Fibroblast of skin of left biceps (primary cell): ENCODE data around the gene ZNF692.

Experiments used
- DNase-seq, 2 experiments: peaks; one replicate each; pipeline ENCODE4 v3.0.0-alpha.2; 2013; ENCODE audit warnings: low read depth in 2 of 2

Gene ZNF692

GRCh38 chr1:248881261-248881660 is 22.4 kb upstream of the ZNF692 start:
- no peak for DNase-seq

DNA sequence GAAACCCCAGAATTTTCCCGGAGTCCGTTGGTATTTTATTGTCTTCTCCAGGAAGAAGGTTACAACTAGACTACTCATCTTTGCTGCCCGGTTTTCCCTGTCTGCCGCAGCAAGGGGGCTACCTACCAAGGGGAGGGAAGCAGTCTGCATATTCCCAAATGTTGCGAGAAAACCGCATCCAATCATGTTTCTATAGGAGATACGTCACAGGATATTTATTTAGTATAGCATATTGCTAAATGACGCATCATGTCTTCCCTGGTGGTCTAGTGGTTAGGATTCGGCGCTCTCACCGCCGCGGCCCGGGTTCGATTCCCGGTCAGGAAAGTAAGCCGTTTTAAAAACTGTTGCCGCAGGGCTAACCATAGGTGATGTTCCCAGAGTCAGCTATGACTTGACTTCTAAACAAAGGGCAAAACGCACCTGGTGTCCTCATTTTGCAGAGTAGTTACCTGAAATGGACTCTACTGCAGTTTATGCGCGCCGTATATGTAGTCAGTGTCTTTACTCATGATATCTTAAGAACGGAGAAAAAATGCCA is 15.2 kb upstream of the ZNF692 start:
- DNase-seq, result no peak

DNA sequence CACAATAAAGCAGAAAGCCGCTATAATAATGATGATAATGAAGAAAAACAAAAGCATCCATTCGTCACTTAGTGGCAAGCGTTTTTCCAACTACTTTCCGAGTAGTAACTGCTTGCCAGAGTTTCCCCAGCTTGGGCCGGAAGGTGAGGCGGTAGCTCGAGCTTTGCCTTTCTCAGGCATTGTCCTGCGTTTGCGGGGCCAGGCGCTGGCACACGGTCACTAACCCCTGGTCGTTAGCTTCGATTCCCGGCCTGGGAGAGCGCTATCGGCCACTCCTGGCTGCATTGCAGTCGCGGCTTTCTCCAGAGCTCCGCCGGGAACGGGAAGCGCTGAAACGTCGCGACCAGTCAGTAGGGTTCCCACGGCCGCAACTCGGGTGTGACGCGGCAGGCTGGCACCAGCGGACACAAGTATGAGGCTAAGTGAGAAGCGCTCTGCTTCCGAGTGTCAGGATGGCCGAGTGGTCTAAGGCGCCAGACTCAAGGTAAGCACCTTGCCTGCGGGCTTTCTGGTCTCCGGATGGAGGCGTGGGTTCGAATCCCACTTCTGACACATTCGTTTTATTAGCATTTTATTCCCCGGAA is 14.6 kb upstream of the ZNF692 start:
- DNase-seq, result peak; percentile 90 to 91

GRCh38 chr1:248872752-248873408 is 14.0 kb upstream of the ZNF692 start:
- DNase-seq, result no peak

GRCh38 chr1:248871837-248872401 is 13.0 kb upstream of the ZNF692 start:
- DNase-seq, result no peak

DNA sequence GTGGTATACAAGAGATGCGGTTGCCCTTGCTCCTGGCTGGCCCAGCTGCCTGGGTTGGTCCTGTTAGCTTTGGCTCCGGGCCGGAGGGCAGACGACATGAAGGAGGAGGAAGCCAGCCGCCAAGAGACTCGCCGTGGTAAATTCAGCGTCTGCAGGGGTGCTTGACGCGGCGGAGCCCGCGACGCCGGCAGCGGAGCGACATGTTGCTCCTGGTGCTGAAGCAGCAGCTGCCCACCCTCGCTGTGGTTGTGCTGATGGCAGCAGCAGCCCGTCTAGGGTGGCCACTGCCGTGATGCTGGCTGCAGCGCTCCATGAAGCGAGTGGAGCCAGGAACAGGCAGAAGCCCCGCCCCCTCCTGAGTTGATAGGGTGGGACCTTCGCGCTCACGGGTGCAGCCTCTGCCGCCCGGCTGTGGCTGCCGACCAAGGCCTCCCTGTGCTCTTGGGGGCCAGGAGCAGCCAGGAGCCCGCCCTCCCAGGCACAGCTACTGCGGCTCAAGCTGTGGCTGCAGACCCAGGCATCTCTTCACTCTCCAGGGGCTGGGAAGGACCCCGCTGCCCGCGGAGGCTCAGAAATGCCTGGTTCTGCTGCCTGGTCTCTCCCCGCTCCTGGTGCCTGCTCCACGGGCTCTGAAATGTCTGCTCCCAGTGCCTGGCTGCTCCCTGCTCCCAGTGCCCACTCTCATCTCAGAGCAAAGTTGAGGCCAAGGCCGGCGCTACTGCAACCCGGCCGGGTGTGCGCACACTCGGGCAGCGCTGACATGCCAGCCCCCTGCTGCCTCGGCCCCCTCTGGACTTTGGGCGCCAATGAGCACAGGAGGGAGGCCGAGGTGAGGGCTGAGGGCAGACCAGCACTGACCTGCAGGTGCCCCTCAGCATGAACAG is 4.4 kb upstream of the ZNF692 start:
- no peak for DNase-seq

- no peak for DNase-seq
These were observed 3.8 kb upstream of the ZNF692 start for GRCh38 chr1:248862695-248862997.

GRCh38 chr1:248861616-248862015 is 2.7 kb upstream of the ZNF692 start:
- no peak for DNase-seq

DNA sequence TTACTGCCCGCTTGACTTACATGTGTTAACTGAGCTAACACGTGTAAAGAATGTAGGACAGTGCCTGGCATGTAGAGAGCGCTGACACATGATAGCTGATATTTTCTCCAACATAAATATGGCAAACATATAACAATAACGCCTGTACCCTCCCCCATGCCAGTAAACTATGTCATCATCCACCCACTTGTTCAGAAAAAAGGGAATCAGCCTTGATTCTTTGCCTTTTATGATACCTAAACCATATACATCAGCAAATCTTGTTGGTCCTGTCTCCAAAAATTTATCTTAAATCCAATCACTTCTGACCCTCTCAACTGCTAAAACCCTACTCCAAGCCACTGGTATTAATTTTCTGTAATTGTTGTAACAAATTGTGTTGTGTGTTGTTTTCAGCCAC is 1.1 kb upstream of the ZNF692 start:
- DNase-seq, result no peak

- DNase-seq, result no peak
These were observed 592 bp downstream of the ZNF692 start for GRCh38 chr1:248858096-248858890.

DNA sequence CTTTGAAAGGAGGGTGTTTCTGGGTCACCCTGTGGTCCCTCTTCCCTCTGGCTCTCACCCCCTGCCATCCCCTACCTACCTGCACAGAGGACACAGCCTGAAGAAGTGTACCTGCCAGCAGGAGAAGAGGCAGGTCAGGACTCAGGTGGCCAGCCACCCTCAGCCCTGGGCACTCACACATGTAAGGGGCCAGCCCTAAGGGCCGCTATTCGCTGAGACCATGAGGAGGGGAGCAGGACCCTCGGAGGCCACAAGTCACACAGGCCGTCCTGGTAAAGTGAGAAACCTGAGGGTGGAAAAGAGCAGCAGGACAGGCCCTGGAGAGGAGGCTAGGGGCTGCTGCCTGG is 1.2 kb downstream of the ZNF692 start:
- no peak for DNase-seq

DNA sequence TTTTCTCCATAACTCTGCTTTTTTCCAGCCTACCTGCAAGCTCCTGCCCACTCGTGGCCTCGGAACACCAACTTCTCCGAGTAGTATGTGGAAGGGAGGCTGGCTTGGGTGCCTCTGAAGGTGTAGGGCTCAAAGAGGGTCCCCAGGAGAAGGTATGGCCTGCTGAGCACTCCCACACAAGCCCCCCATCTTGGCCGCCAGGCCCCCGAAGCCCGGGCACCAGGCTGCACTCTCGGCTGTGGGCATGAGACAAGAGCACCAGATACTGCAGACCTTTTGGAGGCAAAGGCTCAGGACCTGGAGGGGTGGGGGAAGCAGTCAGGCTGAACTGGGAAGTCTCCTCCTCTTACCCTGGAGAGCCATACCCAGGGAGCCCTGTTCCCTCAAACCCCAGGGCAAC is 1.7 kb downstream of the ZNF692 start:
- no peak for DNase-seq

GRCh38 chr1:248856176-248856575 is 2.7 kb downstream of the ZNF692 start:
- DNase-seq, result no peak

DNA sequence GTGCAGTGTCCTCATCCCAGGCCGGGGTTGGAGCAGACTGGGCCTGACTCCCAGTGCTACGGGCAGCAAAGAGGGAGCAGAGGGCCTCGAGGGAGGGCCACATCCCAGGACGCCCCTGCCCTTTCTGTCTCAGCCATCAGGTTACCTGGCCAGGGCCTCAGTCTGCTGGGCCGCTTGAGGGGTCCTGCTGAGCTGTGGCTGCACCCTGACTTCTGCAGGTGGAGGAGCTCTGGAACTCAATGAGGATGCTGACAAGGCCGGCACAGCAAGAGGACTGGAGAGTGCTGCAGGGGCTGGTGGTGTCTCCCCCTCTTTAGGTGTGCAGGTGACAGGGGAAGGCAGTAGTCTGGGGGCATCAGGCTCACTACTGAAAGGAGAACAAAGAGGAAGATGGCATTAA is 3.3 kb downstream of the ZNF692 start:
- no peak for DNase-seq

DNA sequence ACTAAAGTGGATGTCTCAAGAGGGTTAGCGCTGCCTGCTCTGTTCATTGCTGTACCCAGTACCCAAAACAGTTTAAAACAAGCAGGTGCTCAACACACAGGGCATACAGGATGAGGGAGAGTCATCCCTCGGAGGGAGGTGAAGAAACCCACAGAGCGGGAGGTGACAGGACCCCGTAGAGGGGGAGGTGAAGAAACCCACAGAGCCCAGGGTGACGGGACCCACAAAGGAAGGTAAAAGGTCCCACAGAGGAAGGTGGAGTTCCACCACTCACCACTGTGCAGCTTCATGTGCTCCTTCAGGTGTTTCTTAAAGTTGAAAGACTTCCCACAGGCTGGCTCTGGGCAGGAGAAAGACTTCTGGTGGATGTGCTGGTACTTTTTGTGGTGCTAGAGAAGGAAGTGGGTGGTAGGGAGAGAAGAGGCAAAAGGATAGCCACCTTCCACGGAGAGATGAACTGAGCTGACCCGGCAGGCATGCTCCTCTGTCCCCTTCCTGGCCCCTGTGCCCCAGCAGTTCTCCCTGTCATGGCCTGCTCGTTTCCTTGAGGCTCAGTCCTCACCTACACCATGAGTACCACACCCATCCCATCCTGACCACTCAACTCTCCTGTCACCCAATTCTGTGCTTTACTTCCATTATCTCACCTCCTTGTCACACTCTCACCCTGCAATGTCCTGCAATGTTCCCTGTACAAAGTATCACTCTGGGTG is 5.1 kb downstream of the ZNF692 start:
- no peak for DNase-seq

DNA sequence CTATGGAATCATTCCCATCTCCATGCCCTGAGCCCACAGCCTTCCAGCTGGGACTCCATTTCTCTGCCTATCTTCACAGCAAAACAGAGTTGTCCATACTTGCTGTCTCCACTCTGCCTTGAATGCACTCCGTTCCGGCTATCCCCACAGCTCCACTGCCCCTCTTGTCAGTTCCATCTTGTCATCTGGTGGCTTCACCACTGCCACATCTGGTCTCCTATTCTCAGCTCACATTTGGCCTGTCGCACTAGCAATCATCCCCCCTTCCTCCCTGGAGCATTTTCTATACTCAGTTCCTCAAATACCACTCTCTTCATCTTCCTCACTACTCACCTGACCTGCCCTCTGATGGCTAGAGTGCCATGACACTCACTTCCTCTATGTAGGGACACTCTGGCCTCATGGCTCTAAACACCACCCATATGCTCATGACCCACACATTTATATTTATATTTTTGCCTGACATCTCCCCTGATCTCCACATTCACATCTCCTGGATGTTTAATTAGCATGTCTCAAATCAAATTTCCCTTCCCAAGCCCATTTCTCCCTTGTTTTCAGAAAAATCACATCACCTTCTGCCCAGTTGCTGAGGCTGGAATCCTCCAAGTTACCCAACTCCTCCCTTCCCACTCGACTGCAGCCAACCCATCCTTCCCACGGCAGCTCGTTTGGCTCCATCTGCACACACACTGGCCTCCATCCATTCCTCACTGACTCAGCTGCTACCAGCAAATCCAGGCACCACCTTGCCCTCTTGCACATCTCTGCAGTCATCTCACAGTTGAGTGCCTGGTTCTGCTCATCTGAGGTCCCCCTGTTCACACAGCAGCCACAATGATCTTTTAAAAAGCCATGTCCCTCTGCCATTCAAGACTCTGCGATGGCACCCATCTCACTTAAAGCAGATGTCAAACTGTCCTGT is 6.1 kb downstream of the ZNF692 start:
- no peak for DNase-seq

- DNase-seq, result no peak
These were observed 7.5 kb downstream of the ZNF692 start for GRCh38 chr1:248851390-248851789.

- no peak for DNase-seq
These were observed 8.2 kb downstream of the ZNF692 start for GRCh38 chr1:248850536-248851251.

DNA sequence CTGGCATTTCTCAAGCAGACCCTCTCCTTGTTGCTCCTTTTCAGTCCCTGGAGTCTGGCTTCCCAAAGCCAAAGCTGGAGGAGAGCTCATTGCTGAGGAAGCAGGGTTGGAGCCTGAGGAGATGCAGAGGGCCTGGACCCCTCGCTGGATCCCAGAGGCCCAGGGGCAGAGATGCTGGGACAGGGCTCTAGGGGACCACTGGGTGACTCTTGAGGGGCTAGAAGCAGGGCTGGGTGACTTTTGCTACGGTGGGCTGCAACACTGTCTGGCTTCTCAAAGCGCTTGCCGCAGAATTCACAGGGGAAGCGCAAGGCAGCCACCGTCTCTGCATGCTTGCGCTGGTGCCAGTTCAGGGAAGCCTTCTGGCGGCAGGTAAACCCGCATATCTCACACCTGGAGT is 8.8 kb downstream of the ZNF692 start:
- no peak for DNase-seq
